ENCODE results near the gene LDLRAD2.

LDLRAD2 gene

GRCh38 chr1:21842606-21843162, 30.6 kb downstream of the LDLRAD2 start:
- DNase-seq (ENCODE audit: low read depth) = no peak

GRCh38 chr1:21843208-21843607, 31.1 kb downstream of the LDLRAD2 start:
- no peak for DNase-seq (ENCODE audit: low read depth)

- no peak for DNase-seq (ENCODE audit: low read depth)
Measured at GRCh38 chr1:21843996-21844395, 31.9 kb downstream of the LDLRAD2 start.

- DNase-seq (ENCODE audit: low read depth) = no peak
Measured at GRCh38 chr1:21845646-21846641, 33.9 kb downstream of the LDLRAD2 start.

- no peak for DNase-seq (ENCODE audit: low read depth)
Measured at GRCh38 chr1:21847223-21848205, 35.4 kb downstream of the LDLRAD2 start.

GRCh38 chr1:21848524-21849174, 36.6 kb downstream of the LDLRAD2 start:
- no peak for DNase-seq (ENCODE audit: low read depth)

- DNase-seq (ENCODE audit: low read depth) = no peak
Measured at GRCh38 chr1:21849909-21850576, 38.0 kb downstream of the LDLRAD2 start.

- DNase-seq (ENCODE audit: low read depth) = no peak
Measured at GRCh38 chr1:21851430-21852250, 39.6 kb downstream of the LDLRAD2 start.

GRCh38 chr1:21852282-21853130, 40.4 kb downstream of the LDLRAD2 start:
- no peak for DNase-seq (ENCODE audit: low read depth)

GRCh38 chr1:21853131-21853427, 41.0 kb downstream of the LDLRAD2 start:
- no peak for DNase-seq (ENCODE audit: low read depth)

- no peak for DNase-seq (ENCODE audit: low read depth)
Measured at GRCh38 chr1:21854090-21854750, 42.2 kb downstream of the LDLRAD2 start.

- no peak for DNase-seq (ENCODE audit: low read depth)
Measured at GRCh38 chr1:21854751-21855131, 42.7 kb downstream of the LDLRAD2 start.

- no peak for DNase-seq (ENCODE audit: low read depth)
Measured at GRCh38 chr1:21855257-21856096, 43.4 kb downstream of the LDLRAD2 start.

GRCh38 chr1:21857142-21857839, 45.2 kb downstream of the LDLRAD2 start:
- DNase-seq (ENCODE audit: low read depth) = no peak

GRCh38 chr1:21857840-21858670, 46.0 kb downstream of the LDLRAD2 start:
- no peak for DNase-seq (ENCODE audit: low read depth)

- DNase-seq (ENCODE audit: low read depth) = no peak
Measured at GRCh38 chr1:21859669-21860179, 47.7 kb downstream of the LDLRAD2 start.

Measured in stimulated activated CD8-positive, alpha-beta memory T cell treated with anti-CD3 and anti-CD28 coated beads, Interleukin-15, amount 100 ng/mL, for 24 hours (primary cell).